NK-92 treated with Interleukin-12 subunit alpha and Interleukin-12 subunit beta, amount 100 ng/mL, for 24 hours (cell line): ENCODE measurements around the gene ZCCHC17.
"Not testable (repeated sequence)": the region's sequence is repeated elsewhere in the genome, so short reads cannot be mapped to it uniquely, and the experiment has no call there.

Experiments
- DNase-seq: peaks from one replicate; lab custom pipeline; 2025; lab: John Stamatoyannopoulos, UW

The ZCCHC17 gene, protein sequence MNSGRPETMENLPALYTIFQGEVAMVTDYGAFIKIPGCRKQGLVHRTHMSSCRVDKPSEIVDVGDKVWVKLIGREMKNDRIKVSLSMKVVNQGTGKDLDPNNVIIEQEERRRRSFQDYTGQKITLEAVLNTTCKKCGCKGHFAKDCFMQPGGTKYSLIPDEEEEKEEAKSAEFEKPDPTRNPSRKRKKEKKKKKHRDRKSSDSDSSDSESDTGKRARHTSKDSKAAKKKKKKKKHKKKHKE

DNA sequence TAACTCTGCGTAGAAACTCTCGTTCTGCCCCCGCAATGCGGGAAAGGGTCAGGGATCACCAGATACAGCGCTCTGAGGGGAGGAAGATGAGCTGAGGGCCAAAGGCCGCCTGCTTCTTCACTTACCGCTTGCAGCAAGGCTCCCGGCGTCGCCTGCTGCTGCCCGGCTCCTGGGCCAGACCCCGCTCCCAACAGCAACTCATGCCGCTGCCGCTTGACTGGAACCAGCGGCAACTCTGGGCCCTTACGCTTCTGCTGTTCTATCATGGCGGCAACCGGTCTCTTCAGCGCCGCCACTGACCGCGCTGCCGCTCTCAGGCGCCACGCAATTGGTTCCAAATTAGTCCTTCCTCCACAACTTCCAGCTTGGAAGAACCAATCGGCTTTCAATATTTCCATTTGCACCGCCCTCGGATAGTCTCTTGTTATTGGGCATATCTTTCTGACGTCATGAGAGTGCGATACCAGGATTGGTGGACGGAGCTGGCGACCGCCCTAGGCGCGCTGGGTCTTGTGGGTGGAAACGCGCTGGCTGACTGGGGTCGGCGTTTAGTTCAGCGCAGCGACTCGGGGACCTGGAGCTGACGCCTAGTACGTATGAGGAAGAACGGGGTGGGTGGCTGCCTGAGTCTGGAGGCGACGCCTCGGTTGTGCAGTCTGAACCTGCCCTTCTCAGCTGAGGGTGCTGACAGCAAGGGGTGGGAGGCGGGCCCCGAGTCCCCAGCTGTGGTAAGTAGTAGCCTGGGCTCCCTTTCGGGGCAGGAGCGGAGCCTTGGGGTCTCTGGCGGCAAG, at the start of gene ZCCHC17, which contains the start of gene SNRNP40:
Gene ZCCHC17, plus strand, starts transcription at position 547 of the 791 bp plus-strand sequence. CDS start 13,067 bp downstream, outside the sequence.
Gene SNRNP40, minus strand, starts transcription at position 303 of the 791 bp plus-strand sequence. Its CDS starts 37 bp downstream, at position 266.
- DNase-seq = peak; percentile 93

DNA sequence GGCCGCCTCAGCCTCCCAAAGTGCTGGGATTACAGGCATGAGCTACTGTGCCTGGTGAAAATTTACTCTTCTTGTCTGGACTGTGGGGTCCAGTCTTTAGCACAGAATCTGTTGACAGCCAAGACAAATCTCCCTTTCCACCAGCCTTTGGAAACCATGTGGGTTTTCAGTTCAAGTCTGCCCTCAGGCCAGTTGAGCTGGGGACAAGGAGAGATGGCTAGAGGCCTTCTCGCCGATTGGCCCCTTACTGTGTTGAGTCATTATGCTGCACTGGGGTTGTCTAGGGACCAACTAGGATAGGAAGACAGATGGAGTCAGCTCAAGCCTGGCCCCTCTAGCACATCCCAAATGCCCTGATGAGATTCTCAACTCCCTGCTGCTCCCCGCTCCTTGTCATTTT, 48.6 kb upstream of the ZCCHC17 start:
- DNase-seq = no peak

DNA sequence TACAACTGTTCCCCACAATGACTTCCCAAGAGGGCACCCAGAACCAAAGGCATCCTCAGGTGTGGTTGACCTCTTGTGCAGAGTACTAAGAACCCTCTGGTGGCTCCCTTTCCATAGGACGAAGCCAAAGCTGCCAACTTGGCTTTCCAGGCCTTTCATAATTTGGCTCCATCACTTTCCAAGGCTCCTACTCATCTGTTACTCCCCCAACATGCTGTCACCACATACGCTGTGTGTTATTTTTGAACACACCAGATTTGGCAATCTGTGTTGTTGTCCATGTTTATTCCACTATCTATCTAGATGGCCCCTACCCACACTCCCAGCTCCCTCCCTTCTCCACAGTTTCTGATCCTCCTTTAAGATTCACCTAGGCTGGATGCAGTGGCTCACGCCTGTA, 47.0 kb upstream of the ZCCHC17 start:
- DNase-seq = no peak

DNA sequence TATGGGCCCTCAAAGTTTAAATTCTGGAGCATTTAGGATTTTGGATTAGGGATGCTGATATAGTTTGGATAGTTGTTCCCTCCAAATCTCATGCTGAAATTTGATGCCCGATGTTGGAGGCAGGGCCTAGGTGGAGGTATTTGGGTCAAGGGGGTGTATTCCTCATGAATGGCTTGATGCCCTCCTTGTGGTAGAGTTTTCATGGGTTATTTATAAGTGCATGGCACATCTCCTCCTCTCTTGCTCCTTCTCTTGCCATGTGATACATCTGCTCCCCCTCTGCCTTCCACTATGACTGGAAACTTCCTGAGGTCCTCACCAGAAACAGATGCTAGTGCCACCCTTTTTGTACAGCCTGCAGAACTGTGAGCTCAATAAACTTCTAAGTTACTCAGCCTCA, 39.6 kb upstream of the ZCCHC17 start:
- no peak for DNase-seq

DNA sequence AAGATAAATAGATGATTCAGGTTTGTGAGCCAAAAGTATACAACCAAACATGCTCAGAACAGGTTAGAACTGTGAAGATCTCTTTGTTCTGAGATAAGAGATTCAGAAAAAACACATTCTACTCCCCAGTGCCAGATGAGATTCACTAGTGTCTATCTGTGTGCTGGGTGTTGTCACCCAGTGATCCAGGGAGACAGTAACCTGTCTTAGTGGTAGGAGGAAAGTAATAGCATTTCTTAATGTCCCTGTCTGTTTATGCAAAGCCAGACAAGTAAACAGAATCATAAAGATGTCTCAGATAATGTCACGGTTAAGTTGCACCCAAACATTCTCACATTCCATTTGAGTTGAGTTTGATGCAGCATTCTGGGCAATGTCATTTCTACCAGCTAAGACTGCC, 38.3 kb upstream of the ZCCHC17 start:
- no peak for DNase-seq

DNA sequence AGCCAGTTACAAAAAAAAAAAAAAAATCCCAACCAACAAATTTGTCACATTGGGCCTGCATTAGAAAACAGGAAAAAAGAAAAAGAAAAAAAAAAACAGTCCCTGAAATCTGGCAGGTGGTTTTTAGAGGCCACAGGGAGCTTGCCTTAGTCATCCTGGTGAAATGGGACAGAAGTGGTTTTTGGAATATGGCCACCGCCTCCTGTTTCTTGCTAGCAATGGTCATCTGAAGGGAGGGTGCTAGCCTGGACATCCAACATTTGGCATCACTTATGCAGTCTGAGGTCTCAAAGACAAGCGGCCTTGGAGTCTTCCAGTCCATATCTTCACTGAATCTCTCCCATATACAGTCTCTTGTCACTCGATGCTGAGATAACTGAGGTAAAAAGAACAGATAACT, 37.1 kb upstream of the ZCCHC17 start:
- DNase-seq = no peak

DNA sequence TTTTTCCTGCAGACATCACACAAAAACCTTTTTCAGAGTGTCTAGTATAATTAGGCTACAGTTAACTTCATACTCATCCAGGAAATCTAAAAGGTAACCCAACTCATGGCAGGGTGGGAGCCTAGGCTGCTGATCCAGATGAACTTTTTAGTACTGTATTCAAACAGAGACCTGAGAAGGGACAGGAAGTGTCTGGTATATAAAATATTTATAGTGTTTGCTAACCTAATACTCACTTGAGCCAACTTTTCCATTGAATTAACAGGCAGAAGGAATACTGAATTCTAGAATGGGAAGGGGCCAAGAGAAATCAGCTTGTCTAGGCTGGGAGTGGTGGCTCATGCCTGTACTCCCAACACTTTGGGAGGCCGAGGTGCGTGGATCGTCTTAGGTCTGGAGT, 34.9 kb upstream of the ZCCHC17 start:
- DNase-seq = no peak

DNA sequence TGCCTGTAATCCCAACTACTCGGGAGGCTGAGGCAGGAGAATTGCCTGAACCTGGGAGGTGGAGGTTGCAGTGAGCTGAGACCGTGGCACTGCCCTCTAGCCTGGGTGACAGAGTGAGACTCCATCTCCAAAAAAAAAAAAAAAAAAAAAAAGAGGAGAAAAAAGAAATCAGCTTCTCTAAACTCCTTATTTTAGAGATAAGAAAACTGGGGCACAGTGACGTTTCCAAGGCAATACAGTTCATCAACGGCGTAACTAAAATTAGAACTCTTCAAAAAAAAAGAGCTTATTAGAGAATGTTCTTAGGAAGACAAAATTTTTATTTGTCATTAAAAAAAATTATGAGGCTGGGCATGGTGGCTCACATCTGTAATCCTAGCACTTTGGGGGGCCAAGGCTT, 34.4 kb upstream of the ZCCHC17 start:
- not testable (repeated sequence) for DNase-seq

DNA sequence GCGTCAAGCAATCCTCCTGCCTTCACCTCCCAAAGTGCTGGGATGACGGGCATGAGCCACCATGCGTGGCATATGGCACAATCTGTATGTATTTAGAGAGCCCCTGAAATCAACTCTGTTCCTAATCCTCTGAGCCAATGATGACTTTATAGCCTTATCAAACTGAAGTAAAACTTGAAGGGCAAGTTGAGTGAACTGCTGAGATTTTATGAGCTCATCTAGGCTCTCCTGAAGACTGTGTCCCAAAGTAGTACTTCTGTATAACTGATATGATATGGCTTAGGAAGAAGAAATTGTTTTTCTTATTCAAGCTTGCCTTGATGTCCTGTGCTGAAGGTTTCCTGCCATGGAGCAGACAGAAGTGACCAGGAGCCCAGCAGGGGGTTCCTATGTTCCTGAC, 33.4 kb upstream of the ZCCHC17 start:
- DNase-seq = no peak

DNA sequence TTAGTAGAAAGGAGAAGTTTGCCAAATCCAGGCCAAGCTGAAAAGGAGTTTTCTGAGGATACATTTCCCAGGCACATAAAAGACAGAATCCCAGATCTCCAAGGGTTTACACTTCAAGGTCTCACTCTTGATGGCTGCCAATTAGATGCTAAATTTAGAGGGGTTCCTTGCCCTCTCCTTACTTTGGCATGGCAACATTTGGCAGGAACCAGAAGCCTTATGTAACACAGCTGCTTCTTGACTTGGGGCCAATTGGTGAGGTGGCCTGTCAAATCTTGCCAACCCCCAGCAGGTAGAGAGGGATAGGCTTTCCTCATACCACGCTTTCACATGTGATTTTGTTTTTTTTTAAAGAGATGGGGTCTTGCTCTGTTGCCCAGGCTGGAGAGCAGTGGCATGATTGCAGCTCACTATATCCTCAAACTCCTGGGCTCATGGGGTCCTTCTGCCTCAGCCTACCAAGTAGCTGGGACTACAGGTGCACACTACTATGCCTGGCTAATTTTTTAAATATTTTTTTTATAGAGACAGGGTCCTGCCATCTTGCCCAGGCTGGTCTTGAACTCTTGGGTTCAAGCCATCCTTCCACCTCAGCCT, 31.9 kb upstream of the ZCCHC17 start:
- no peak for DNase-seq

DNA sequence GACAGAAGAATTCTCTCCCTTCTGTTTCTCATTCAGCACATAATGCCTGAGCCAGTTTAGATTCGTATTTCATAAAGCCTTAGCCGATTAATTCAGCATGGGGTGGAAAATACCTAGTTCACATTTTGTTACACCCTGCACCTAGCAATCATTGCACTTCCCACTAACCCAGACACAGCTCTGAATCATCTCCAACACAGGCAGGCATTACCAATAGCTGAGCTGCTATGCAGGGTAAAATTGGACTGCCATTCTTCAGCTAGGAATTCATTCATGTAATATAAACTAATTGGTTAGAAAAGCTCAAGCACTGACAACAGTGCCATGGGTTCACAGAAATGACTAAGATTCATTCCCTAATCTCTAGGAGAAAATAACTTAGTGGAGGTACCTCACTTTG, 30.3 kb upstream of the ZCCHC17 start:
- no peak for DNase-seq

DNA sequence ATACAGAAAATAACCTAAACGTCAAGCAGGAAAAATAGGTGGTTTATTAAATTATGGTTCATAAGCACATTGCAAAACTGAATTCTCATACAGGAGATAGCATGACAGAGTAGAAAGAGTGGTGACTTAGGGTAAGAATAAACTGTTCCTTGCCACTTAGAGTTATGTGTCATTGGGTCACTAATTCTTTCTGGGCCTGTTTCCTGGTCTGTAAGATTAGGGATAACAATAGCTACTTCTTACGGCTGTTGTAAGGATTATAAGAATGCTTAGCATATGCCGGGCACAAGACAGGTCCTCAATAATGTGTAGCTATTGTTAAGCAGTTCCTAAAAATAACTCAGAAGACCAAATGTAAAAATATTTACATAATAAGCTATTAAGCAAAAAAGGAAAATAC, 24.5 kb upstream of the ZCCHC17 start:
- DNase-seq = no peak

DNA sequence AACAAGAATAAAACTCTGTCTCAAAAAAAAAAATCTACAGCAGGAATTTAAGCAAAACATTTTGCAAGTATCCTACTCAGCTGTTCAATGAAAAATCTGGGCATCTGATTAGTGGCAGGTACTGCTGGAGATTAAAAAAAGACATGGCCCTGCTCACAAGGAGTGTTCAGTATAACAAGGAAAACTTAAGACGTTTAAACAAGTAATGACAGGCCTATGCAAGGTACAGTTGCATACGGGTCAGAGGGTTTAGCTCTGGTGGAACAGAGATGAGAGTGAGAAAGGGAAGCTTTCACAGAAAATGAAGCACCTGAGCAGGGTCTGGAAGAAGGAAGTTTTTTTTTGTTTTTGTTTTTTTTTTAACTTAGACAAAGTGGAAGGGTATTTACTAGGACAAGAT, 23.2 kb upstream of the ZCCHC17 start:
- DNase-seq = no peak

DNA sequence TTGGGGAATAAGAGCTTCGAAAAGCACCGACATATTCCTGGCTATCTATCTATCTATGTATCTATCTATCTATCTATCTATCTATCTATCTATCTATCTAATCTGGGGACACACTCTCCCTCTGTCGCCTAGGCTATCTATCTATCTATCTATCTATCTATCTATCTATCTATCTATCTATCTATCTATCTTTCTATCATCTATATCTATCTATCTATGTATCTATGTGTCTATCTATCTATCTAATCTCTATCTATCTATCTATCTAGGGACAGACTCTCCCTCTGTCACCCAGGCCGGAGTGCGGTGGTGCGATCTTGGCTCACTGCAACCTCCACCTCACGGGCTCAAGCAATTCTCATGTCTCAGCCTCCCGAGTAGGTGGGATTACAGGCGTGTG, 14.4 kb upstream of the ZCCHC17 start:
- not testable (repeated sequence) for DNase-seq

DNA sequence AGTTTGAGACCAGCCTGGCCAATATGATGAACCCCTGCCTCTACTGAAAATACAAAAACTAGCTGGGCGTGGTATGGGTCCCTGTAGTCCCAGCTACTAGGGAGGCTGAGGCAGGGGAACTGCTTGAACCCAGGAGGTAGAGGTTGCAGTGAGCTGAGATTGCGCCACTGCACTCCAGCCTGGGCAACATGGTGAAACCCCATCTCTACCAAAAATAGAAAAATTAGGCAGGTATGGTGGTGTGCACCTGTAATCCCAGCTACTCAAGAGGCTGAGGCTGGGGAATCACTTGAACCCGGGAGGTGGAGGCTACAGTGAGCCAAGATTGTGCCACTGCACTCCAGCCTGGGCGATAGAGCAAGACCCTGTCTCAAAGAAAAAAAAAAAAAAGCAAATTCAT, 9.0 kb upstream of the ZCCHC17 start:
- not testable (repeated sequence) for DNase-seq

DNA sequence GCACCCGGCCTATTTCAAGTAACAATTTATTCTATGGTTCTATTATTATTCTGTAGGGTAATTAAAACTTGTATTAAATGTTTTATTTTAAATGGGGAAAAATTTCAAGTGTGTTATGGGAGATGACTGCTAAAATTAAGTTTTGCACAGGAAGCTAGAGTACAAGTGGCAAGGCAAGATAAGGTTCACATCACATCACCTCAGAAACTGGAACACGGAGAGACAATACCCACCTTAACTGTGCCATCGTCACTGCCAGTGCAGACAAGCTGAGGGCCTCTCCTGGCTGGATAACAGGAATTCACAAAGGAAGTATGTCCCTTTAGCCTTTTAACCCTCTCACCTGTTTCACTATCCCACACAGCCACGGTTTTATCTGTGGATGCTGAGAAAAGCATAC, 7.8 kb upstream of the ZCCHC17 start:
- no peak for DNase-seq

DNA sequence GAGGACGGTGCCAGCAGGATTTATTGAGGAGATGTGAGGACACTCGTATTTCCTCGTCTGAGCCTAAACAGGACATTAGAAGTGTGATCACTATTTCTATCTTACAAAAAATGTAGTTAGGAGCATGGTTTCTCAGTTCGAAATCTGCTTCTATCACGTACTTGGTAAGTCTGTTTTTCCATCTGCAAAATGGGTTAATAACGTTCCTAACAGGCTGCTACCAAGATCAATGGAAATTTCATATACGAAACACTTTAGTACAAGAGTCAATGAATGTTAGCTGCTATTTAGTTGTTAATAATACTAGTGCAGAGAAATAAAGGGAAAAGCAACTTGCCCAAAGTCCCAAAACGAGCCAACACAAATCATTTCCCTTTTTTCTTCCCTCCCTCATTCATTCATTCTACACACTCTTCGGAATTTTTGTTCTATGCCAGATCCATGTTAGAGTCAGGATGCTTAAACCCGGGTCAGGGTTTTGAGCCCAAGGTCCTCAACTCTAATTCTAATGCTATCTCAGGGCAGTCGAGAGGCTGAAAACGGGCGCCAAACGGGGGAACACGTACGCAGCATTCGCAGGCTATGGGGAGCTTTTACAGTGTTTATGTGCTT, 852 bp upstream of the ZCCHC17 start:
- DNase-seq = no peak

DNA sequence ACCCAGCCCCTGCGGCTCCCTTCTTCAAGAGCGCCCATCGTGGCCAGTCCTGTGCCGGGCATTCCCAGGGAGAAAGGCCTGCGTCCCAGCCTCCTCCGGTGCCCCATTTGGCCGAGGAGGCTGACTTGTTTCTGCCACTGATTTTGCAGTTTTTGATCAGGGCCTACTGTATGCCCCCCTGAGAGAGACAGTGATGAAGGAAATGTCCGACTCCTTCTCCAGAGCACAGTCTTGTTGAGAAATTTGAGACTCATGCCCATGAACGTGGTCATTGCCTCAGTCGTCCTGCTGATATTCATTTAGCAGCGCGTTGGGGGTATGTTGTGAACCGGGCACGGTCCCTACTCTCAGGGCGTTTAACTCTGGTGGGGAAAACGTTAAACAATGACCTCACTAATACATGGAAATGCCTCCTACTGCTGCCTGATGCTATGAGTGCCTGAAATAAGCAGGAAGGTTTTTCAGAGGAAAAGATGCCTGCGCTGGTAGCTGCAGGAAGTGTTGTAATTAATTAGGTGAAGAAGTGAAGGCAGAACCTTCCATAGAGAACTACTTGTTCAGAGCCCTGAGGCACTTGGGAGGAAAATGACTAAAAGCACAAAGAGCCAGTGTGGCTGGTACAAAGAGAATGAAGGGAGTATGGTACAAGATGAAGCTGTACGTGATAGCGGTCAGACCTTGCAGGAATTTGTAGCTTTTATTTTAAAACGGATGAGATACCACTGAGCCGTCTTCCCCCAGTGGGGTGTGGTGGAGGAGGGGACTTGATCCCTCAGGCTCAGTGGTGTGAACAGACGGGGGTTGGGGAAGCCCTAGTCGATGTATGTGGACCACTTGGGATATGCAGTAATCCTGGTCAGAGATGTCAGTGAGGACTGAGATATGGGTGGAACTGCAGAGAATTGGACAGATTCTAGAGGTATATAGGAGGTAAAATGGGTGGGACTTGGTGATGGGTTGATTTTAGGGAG, 730 bp downstream of the ZCCHC17 start:
- no peak for DNase-seq

DNA sequence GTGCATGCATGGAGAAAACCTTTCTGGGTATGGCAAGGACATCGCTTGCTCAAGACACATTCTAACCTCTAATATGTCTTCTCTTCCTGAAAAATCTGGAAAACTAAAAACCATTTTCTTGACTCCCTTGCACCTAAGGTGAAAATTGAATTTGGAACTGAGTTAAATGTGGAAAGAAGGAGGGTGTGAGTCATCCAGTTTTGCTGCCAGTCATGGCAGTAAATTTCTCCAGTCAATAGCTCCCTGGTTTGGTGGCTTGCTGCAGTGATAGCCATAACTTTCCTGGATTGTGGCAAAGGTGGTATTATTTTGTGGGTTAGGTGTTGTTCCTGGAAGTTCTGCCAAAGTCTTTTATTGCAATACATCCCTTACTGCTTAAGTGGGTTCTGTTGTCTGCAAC, 2.5 kb downstream of the ZCCHC17 start:
- no peak for DNase-seq

DNA sequence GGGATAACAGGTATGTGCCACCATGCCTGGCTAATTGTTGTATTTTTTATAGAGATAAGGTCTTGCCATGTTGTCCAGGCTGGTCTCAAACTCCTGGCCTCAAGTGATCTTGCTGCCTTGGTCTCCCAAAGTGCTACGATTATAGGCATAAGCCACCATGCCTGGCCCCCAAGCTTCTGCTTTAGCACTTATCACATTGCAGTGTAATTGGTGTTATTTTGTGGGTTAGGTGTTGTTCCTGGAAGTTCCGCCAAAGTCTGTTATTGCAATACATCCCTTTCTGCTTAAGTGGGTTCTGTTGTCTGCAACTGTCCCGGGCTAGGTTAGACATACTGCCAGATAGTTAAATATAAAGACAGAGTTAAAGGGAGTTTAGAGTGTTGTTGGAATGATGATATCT, 3.4 kb downstream of the ZCCHC17 start:
- DNase-seq = peak; percentile 41

DNA sequence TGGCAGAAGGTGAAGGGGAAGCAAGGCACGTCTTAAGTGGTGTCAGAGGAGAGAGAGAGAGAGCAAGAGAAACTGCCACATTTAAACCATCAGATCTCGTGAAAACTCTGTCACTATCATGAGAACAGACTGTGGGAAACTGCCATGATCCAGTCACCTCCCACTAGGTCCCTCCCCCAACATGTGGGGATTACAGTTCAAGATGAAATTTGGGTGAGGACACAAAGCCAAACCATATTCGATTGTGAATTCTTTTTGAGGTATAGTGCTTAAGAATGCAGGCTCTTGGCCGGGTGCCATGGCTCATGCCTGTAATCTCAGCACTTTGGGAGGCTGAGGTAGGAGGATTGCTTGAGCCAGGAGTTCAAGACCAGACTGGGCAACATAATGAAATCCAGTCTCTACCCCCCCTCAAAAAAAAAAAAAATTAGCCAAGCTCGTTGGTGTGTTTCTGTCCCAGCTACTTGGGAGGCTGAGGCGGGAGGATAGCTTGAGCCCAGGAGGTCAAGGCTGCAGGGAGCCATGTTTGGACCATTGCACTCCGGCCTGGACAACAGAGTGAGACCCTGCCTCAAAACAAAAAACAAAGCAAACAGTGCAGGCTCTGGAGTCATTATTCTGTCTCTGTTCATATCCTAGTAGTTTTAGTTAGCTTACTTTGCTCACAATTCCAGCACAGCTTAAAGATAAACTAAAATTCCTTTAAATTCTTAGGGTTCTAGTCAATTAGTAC, 6.0 kb downstream of the ZCCHC17 start:
- DNase-seq = no peak
